HepG2 (cell line): ENCODE measurements around the gene PRCP. TPM values are rescaled to one million over a fixed set of nuclear protein-coding genes. Genes with fewer than 3 reads are reported as not detected.

ENCODE experiments used
- ATAC-seq: fragments of 200-7000 bp; cut with Tn5 transposase; 3 replicates; pipeline ENCODE4 v1.9.1; 2020; ENCODE audit warnings: mild to moderate bottlenecking, moderate library complexity
- BruUV-seq: library from RNA; stranded (reverse); fragments of 400-500 nt; replicated peaks from 2 replicates; lab custom pipeline; 2021; lab: Mats Ljungman, UMichigan
- CTCF ChIA-PET: fragments of 300-600 bp; formaldehyde crosslinking; extraction: SDS; loops from one replicate; lab custom pipeline; 2021; ENCODE audit warnings: low total read pairs, inconsistent platforms, low intra/inter-chr PET ratio; lab: Yijun Ruan, JAX
- POLR2A ChIA-PET: fragments of 350-600 bp; sonication (Branson Sonifier 250); formaldehyde crosslinking; loops from one replicate; lab custom pipeline; 2020; ENCODE audit warnings: antibody characterized with exemption, inconsistent platforms; lab: Yijun Ruan, JAX
- DNase-seq: peaks from one replicate; pipeline ENCODE4 v3.0.0-alpha.2; 2015; ENCODE audit warnings: low spot score
- FAIRE-seq: peaks from 3 replicates; lab custom pipeline; 2011; peaks lifted over from hg19 to GRCh38; lab: Jason Lieb, UNC
- H2AFZ ChIP-seq: one replicate; pipeline ENCODE4 v1.6.1; 2011; ENCODE audit warnings: low read length, inconsistent platforms
- H3K27ac ChIP-seq: fragments of 300-600 bp; 3 replicates; pipeline ENCODE4 v1.8.0; 2011; ENCODE audit warnings: mixed run types, mild to moderate bottlenecking, mixed read lengths, low read length, inconsistent platforms; ENCODE audit not compliant: insufficient read depth; ENCODE audit errors: extremely low read length
- H3K27me3 ChIP-seq, 2 experiments: fragments of 200-600 bp in 1 of 2; 2 replicates in 1 of 2; 3 replicates in 1 of 2; pipeline versions ENCODE4 v1.6.0 to v1.8.0; 2011; ENCODE audit warnings: low read length in 2 of 2, mild to moderate bottlenecking in 2 of 2, moderate library complexity in 2 of 2, inconsistent platforms in 1 of 2; ENCODE audit not compliant: insufficient read depth in 2 of 2, control insufficient read depth in 1 of 2
- H3K36me3 ChIP-seq, 2 experiments: fragments of 200-600 bp in 1 of 2; replicated peaks in 1 of 2; 2 replicates in 1 of 2; 3 replicates in 1 of 2; pipeline versions ENCODE4 v1.5.1 to v1.8.0; 2011; ENCODE audit warnings: low read length in 2 of 2, inconsistent platforms in 1 of 2; ENCODE audit not compliant: insufficient read depth in 2 of 2, control insufficient read depth in 1 of 2
- H3K4me1 ChIP-seq: 2 replicates; pipeline ENCODE4 v1.5.1; 2012; ENCODE audit warnings: low read length, inconsistent platforms; ENCODE audit not compliant: insufficient read depth
- H3K4me2 ChIP-seq: 2 replicates; pipeline ENCODE4 v1.6.0; 2011; ENCODE audit warnings: low read depth, low read length, inconsistent platforms
- H3K4me3 ChIP-seq, 3 experiments: fragments of 200-600 bp in 1 of 3; sonication (generic), shearing (Covaris generic) in 1 of 3; replicated peaks in 1 of 3; 2 replicates each; pipeline ENCODE4 v1.5.1; 2011 to 2016; ENCODE audit warnings: low read length in 3 of 3, inconsistent platforms in 2 of 3, low read depth in 2 of 3, mild to moderate bottlenecking in 2 of 3, control low read depth in 1 of 3, mixed read lengths in 1 of 3; ENCODE audit not compliant: insufficient read depth in 1 of 3
- H3K79me2 ChIP-seq: one replicate; pipeline ENCODE4 v1.6.1; 2011; ENCODE audit warnings: low read length, inconsistent platforms; ENCODE audit not compliant: insufficient read depth
- H3K9ac ChIP-seq: 2 replicates; pipeline ENCODE4 v1.6.0; 2011; ENCODE audit warnings: mild to moderate bottlenecking, low read depth, low read length, inconsistent platforms; ENCODE audit not compliant: insufficient read depth
- H3K9me3 ChIP-seq: 2 replicates; pipeline ENCODE4 v1.5.1; 2012; ENCODE audit warnings: mild to moderate bottlenecking, low read length
- H4K20me1 ChIP-seq: 2 replicates; pipeline ENCODE4 v1.6.0; 2011; ENCODE audit warnings: inconsistent platforms, mild to moderate bottlenecking, low read length, moderate library complexity; ENCODE audit not compliant: insufficient read depth
- CENPT ChIP-seq: sonication (generic); formaldehyde crosslinking; IDR thresholded peaks from 2 replicates; pipeline ENCODE4 v1.8.0; 2022; ENCODE audit warnings: low read depth, mild to moderate bottlenecking, moderate library complexity, missing genetic modification reagents
- DMAP1 ChIP-seq: IDR thresholded peaks from 2 replicates; pipeline ENCODE4 v1.6.1; 2016
- GPN1 ChIP-seq: sonication (generic); formaldehyde crosslinking; IDR thresholded peaks from 2 replicates; pipeline ENCODE4 v1.5.1; 2020; ENCODE audit warnings: missing genetic modification reagents, borderline replicate concordance
- KLF15 ChIP-seq: sonication (generic); formaldehyde crosslinking; IDR thresholded peaks from 2 replicates; pipeline ENCODE4 v1.8.1; 2023; ENCODE audit warnings: borderline replicate concordance, mild to moderate bottlenecking, inconsistent platforms, missing genetic modification reagents, mixed read lengths
- NFIB ChIP-seq: sonication (generic); formaldehyde crosslinking; IDR thresholded peaks from 2 replicates; pipeline ENCODE4 v1.9.0; 2021; ENCODE audit warnings: missing genetic modification reagents, mild to moderate bottlenecking, borderline replicate concordance
- ZNF546 ChIP-seq: sonication (generic); formaldehyde crosslinking; conservative IDR thresholded peaks from 2 replicates; pipeline ENCODE4 v1.8.1; 2023; ENCODE audit warnings: mild to moderate bottlenecking, missing genetic modification reagents
- ZNF790 ChIP-seq: sonication (generic); formaldehyde crosslinking; IDR thresholded peaks from 2 replicates; pipeline ENCODE4 v1.8.0; 2022; ENCODE audit warnings: missing genetic modification reagents, mild to moderate bottlenecking, borderline replicate concordance
- WGBS: methylation state at CpG from one replicate; pipeline ENCODE4 v1.1.6; 2017; ENCODE audit warnings: low lambda C conversion rate; 5-methylcytosine and 5-hydroxymethylcytosine counted together
- in situ Hi-C: cut with HindIII; loops from 2 replicates; pipeline ENCODE4 v1.10.0; 2017; ENCODE audit warnings: low pct_unique_long_range_greater_than_20kb; ENCODE audit not compliant: extremely low pct_ligation_motif_present
- intact Hi-C: fragments of 100-400 bp; cut with micrococcal nuclease; formaldehyde crosslinking; loops from one replicate; pipeline ENCODE4 v1.10.0; 2022; ENCODE audit not compliant: unreplicated experiment
- polyA plus RNA-seq, 8 experiments: library from polyadenylated mRNA; depleted of rRNA in 3 of 8; stranded (reverse) in 7 of 8; unstranded in 1 of 8; fragments of >200 nt; fragmentation: Illumina TruSeq in 4 of 8; extraction: Trizol in 4 of 8; gene quantifications; 2 replicates each; pipeline versions ENCODE4 v1.2.1 to v1.2.3, GENCODE V29; 2011 to 2016; ENCODE audit warnings: low read depth in 4 of 8, missing spikeins in 1 of 8, mixed read lengths in 1 of 8; ENCODE audit not compliant: insufficient read depth in 1 of 8
- total RNA-seq, 5 experiments: library from RNA; depleted of rRNA; stranded (reverse); fragments of >200 nt; fragmentation: Illumina TruSeq; extraction: Trizol; gene quantifications; 2 replicates each; pipeline ENCODE4 v1.2.3, GENCODE V29; 2016; ENCODE audit warnings: low read depth in 1 of 5
- TF ChIP-seq, protein P1 (sequence below): sonication (generic); formaldehyde crosslinking; IDR thresholded peaks from 2 replicates; pipeline ENCODE4 v1.9.0; 2022; ENCODE audit warnings: missing genetic modification reagents, mild to moderate bottlenecking, borderline replicate concordance
- TF ChIP-seq, protein P2 (sequence below): sonication (generic); formaldehyde crosslinking; IDR thresholded peaks from 2 replicates; pipeline ENCODE4 v1.4.0; 2020; ENCODE audit warnings: missing genetic modification reagents

Gene PRCP
- total and polyA plus RNA-seq, 2 of the 13 experiments (the other 11 are each of a cell fraction or from before 2014, with no cell fraction given): 84.2 to 105 TPM

DNA sequence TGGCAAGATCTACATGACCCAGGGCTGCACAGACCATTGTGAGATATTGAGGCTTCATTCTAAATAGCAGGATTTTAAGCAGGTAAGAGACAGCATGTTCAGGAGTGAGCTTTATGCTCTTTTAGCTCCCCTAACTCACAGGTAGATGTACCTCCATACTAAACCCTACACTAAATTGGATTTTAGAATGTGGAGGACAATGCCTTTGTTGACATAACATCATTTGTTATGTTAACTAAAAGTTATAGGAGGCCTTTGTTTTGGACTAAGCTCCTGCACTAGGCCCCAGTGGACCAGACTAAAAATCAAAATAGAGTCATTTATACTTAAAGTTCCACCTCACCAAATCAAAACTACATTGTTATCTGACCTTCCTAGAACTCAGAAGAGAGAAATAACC is 8.1 kb upstream of the PRCP start:
- FAIRE-seq: no peak
- H3K79me2 ChIP-seq: peaks cover 21% of the 10 kb centered on the region
- POLR2A ChIA-PET: no interaction called here
- H3K36me3 ChIP-seq: peaks cover 0 to 8% of the 10 kb centered on the region in 2 experiments; a peak in 1 of 5 replicates
- no peaks in the 10 kb centered on the region for H3K27me3 ChIP-seq
- H3K4me3 ChIP-seq: no peak overlapping the region
- H3K9me3 ChIP-seq: no peaks in the 10 kb centered on the region
- intact Hi-C loops: loop anchor here (5.0 to 10.0 kb wide), 3 partner anchors 184 to 614 kb away; partner anchors contain the start of gene CCDC90B
- CTCF ChIA-PET: no interaction called here
- no peak overlapping the region for H3K27ac ChIP-seq
- in situ Hi-C loops: loop anchor here (10.0 kb wide), 2 partner anchors 256 to 346 kb away; no protein-coding TSS in a partner anchor
- no TSS peak for BruUV-seq
- H4K20me1 ChIP-seq: no peaks in the 10 kb centered on the region
- no peak overlapping the region for H3K4me2 ChIP-seq
- no peak for DNase-seq
- no peak overlapping the region for H2AFZ ChIP-seq
- peaks cover 21% of the 10 kb centered on the region for H3K4me1 ChIP-seq
- no peak overlapping the region for H3K9ac ChIP-seq
- ATAC-seq: no peak
- TF ChIP-seq CENPT (no peak), NFIB (CRISPR knock-in tag) (no peak), KLF15 (CRISPR knock-in tag) (no peak), ZNF790 (CRISPR knock-in tag) (no peak)
- TF ChIP-seq, protein P1, sequence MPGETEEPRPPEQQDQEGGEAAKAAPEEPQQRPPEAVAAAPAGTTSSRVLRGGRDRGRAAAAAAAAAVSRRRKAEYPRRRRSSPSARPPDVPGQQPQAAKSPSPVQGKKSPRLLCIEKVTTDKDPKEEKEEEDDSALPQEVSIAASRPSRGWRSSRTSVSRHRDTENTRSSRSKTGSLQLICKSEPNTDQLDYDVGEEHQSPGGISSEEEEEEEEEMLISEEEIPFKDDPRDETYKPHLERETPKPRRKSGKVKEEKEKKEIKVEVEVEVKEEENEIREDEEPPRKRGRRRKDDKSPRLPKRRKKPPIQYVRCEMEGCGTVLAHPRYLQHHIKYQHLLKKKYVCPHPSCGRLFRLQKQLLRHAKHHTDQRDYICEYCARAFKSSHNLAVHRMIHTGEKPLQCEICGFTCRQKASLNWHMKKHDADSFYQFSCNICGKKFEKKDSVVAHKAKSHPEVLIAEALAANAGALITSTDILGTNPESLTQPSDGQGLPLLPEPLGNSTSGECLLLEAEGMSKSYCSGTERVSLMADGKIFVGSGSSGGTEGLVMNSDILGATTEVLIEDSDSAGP (CRISPR knock-in tag): no peak

- Histone ChIP-seq H2AFZ (no peak overlapping the region), H3K4me2 (no peak overlapping the region), H3K79me2 (peaks cover 30% of the 10 kb centered on the region), H3K9ac (no peak overlapping the region), H3K27me3 (no peaks in the 10 kb centered on the region), H3K9me3 (no peaks in the 10 kb centered on the region), H3K4me1 (peaks cover 30% of the 10 kb centered on the region), H4K20me1 (no peaks in the 10 kb centered on the region), H3K27ac (no peak overlapping the region), H3K4me3 (no peak overlapping the region), H3K36me3 (no peaks in the 10 kb centered on the region)
- ChIA-PET CTCF (no interaction called here), POLR2A (no interaction called here)
- FAIRE-seq (no peak), ATAC-seq (no peak), DNase-seq (no peak)
- intact Hi-C loops (loop anchor here (2.0 to 10.0 kb wide), 4 partner anchors 81 to 615 kb away; partner anchors contain the start of gene CCDC90B), in situ Hi-C loops (loop anchor here (10.0 kb wide), 2 partner anchors 257 to 347 kb away; no protein-coding TSS in a partner anchor)
- TF ChIP-seq, protein P2, sequence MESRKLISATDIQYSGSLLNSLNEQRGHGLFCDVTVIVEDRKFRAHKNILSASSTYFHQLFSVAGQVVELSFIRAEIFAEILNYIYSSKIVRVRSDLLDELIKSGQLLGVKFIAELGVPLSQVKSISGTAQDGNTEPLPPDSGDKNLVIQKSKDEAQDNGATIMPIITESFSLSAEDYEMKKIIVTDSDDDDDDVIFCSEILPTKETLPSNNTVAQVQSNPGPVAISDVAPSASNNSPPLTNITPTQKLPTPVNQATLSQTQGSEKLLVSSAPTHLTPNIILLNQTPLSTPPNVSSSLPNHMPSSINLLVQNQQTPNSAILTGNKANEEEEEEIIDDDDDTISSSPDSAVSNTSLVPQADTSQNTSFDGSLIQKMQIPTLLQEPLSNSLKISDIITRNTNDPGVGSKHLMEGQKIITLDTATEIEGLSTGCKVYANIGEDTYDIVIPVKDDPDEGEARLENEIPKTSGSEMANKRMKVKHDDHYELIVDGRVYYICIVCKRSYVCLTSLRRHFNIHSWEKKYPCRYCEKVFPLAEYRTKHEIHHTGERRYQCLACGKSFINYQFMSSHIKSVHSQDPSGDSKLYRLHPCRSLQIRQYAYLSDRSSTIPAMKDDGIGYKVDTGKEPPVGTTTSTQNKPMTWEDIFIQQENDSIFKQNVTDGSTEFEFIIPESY: 0 out of 2 replicates have a peak, but pooled peaks have one; percentile 28
- no peak for TF ChIP-seq ZNF546 (CRISPR knock-in tag)
- no peak for TF ChIP-seq GPN1
- TF ChIP-seq DMAP1 (CRISPR knock-in tag): no peak
- BruUV-seq: no TSS peak
- 98% methylated on average over 5 of the region's 5 CpGs for WGBS
These were observed 7.1 kb upstream of the PRCP start for GRCh38 chr11:82907371-82907770.
